Mesenchymal stem cell (in vitro differentiated cells and primary cell): ENCODE results near the gene SHH.

Source experiments
- DNase-seq: peaks from one replicate; pipeline ENCODE4 v3.0.0-alpha.2; 2013
- H2AFZ ChIP-seq: one replicate; pipeline ENCODE4 v1.6.1; 2013; ENCODE audit warnings: low read depth, mild to moderate bottlenecking, control low read depth, inconsistent platforms, low read length, moderate library complexity
- H2AK5ac ChIP-seq: 2 replicates; pipeline ENCODE4 v1.6.1; 2013; ENCODE audit warnings: low read length, moderate library complexity, mild to moderate bottlenecking, inconsistent platforms; ENCODE audit not compliant: severe bottlenecking
- H2BK120ac ChIP-seq: one replicate; pipeline ENCODE4 v1.6.1; 2013; ENCODE audit warnings: low read depth, mild to moderate bottlenecking, inconsistent platforms, low read length, moderate library complexity
- H2BK12ac ChIP-seq, 2 experiments: one replicate each; pipeline ENCODE4 v1.6.1; 2013; ENCODE audit warnings: inconsistent platforms in 2 of 2, low read length in 2 of 2, mild to moderate bottlenecking in 2 of 2, moderate library complexity in 2 of 2, control low read depth in 1 of 2
- H2BK15ac ChIP-seq: one replicate; pipeline ENCODE4 v1.6.1; 2013; ENCODE audit warnings: mild to moderate bottlenecking, low read depth, inconsistent platforms; ENCODE audit not compliant: poor library complexity, severe bottlenecking
- H2BK5ac ChIP-seq: 2 replicates; pipeline ENCODE4 v1.6.1; 2013; ENCODE audit warnings: low read depth, mild to moderate bottlenecking, low read length, control low read depth, inconsistent platforms; ENCODE audit not compliant: poor library complexity, severe bottlenecking
- H3K14ac ChIP-seq, 2 experiments: one replicate each; pipeline ENCODE4 v1.6.1; 2013; ENCODE audit warnings: inconsistent platforms in 2 of 2, low read length in 2 of 2, control low read depth in 1 of 2, mild to moderate bottlenecking in 1 of 2, moderate library complexity in 1 of 2
- H3K18ac ChIP-seq, 2 experiments: one replicate each; pipeline ENCODE4 v1.6.1; 2013; ENCODE audit warnings: inconsistent platforms in 2 of 2, low read length in 2 of 2, control low read depth in 1 of 2, low read depth in 1 of 2, mild to moderate bottlenecking in 1 of 2
- H3K23ac ChIP-seq, 2 experiments: one replicate each; pipeline ENCODE4 v1.6.1; 2013; ENCODE audit warnings: inconsistent platforms in 2 of 2, low read length in 2 of 2, mild to moderate bottlenecking in 2 of 2, moderate library complexity in 2 of 2, control low read depth in 1 of 2
- H3K27ac ChIP-seq: 2 replicates; pipeline ENCODE4 v1.5.1; 2013; ENCODE audit warnings: mild to moderate bottlenecking, moderate library complexity, low read length, control low read depth, inconsistent platforms; ENCODE audit not compliant: poor library complexity, severe bottlenecking
- H3K27me3 ChIP-seq, 2 experiments: 2 replicates each; pipeline versions ENCODE4 v1.6.1 to v1.7.0; 2013; ENCODE audit warnings: low read length in 2 of 2, mild to moderate bottlenecking in 2 of 2, moderate library complexity in 2 of 2, control low read depth in 1 of 2, inconsistent platforms in 1 of 2; ENCODE audit not compliant: control insufficient read depth in 1 of 2, insufficient read depth in 1 of 2
- H3K36me3 ChIP-seq, 2 experiments: 2 replicates each; pipeline versions ENCODE4 v1.6.1 to v1.7.0; 2013; ENCODE audit warnings: low read length in 2 of 2, control low read depth in 1 of 2, inconsistent platforms in 1 of 2, low read depth in 1 of 2, mild to moderate bottlenecking in 1 of 2; ENCODE audit not compliant: insufficient read depth in 2 of 2, control insufficient read depth in 1 of 2
- H3K4ac ChIP-seq, 2 experiments: one replicate each; pipeline ENCODE4 v1.6.1; 2013; ENCODE audit warnings: inconsistent platforms in 2 of 2, low read length in 2 of 2, mild to moderate bottlenecking in 2 of 2, moderate library complexity in 2 of 2, control low read depth in 1 of 2, low read depth in 1 of 2
- H3K4me1 ChIP-seq: 2 replicates; pipeline ENCODE4 v1.6.1; 2013; ENCODE audit warnings: low read depth, low read length, control low read depth; ENCODE audit not compliant: control insufficient read depth, insufficient read depth
- H3K4me2 ChIP-seq: 2 replicates; pipeline ENCODE4 v1.6.1; 2013; ENCODE audit warnings: low read length, mild to moderate bottlenecking, inconsistent platforms; ENCODE audit not compliant: poor library complexity, severe bottlenecking
- H3K4me3 ChIP-seq, 2 experiments: 2 replicates each; pipeline versions ENCODE4 v1.5.1 to v1.7.0; 2013; ENCODE audit warnings: low read length in 2 of 2, mild to moderate bottlenecking in 2 of 2, control low read depth in 1 of 2, low read depth in 1 of 2; ENCODE audit not compliant: insufficient read depth in 1 of 2
- H3K79me1 ChIP-seq: replicated peaks from 2 replicates; pipeline ENCODE4 v1.6.1; 2013; ENCODE audit warnings: mild to moderate bottlenecking, control low read depth, low read length, inconsistent platforms; ENCODE audit not compliant: poor library complexity, severe bottlenecking
- H3K9ac ChIP-seq: 2 replicates; pipeline ENCODE4 v1.7.0; 2013; ENCODE audit warnings: mild to moderate bottlenecking, low read length, moderate library complexity
- H3K9me3 ChIP-seq: 2 replicates; pipeline ENCODE4 v1.7.0; 2013; ENCODE audit warnings: mild to moderate bottlenecking, low read length; ENCODE audit not compliant: control insufficient read depth
- H4K8ac ChIP-seq: one replicate; pipeline ENCODE4 v1.6.1; 2013; ENCODE audit warnings: inconsistent platforms, mild to moderate bottlenecking, low read length, moderate library complexity
- H4K91ac ChIP-seq: one replicate; pipeline ENCODE4 v1.6.1; 2013; ENCODE audit warnings: mild to moderate bottlenecking, low read length, inconsistent platforms
- WGBS: methylation state at CpG from one replicate; pipeline ENCODE4 v1.1.7; 2013; ENCODE audit warnings: mixed read lengths; 5-methylcytosine and 5-hydroxymethylcytosine counted together

SHH gene

GRCh38 chr7:155775691-155776090, 36.6 kb downstream of the SHH start:
- no peak overlapping the region for H3K4me3 ChIP-seq
- H2BK12ac ChIP-seq: no peak overlapping the region
- no peak overlapping the region for H3K14ac ChIP-seq
- no peak overlapping the region for H3K23ac ChIP-seq
- peaks cover 56% of the 10 kb centered on the region for H3K79me1 ChIP-seq
- no peaks in the 10 kb centered on the region for H3K9me3 ChIP-seq
- no peaks in the 10 kb centered on the region for H3K27me3 ChIP-seq
- H3K27ac ChIP-seq: no peak overlapping the region
- no peak for DNase-seq
- peaks cover 51 to 88% of the 10 kb centered on the region in 2 experiments for H3K36me3 ChIP-seq
- H2BK15ac ChIP-seq: no peak overlapping the region
- no peak overlapping the region for H3K9ac ChIP-seq
- peak overlapping the region; percentile 36 for H4K8ac ChIP-seq
- no peak overlapping the region for H2BK120ac ChIP-seq
- H2AK5ac ChIP-seq: no peak overlapping the region
- no peak overlapping the region for H3K4me2 ChIP-seq
- H4K91ac ChIP-seq: no peak overlapping the region
- H3K4ac ChIP-seq: no peak overlapping the region
- peaks cover 14% of the 10 kb centered on the region for H3K4me1 ChIP-seq
- WGBS: 96% methylated on average over 7 of the region's 7 CpGs
- no peak overlapping the region for H2BK5ac ChIP-seq
- H3K18ac ChIP-seq: no peak overlapping the region
- H2AFZ ChIP-seq: no peak overlapping the region

DNA sequence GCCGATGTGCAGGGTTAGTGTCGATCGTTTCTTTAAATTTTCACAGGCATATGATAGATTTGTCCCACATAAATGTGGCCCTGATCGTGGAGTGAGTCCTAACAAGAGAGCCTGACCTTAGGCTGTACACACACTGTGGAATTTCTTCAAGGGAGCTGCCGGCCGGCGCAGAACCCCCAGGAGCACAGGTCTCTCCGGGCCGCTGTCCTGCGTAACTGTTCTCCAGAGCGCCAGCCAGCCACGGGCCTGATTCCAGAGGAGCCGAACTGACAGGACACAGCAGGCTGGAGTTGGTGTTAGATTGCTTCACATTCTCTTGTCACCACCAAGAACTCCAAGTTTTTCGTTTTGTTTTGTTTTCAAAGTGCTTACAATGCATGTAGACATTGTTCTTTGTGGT, 37.3 kb downstream of the SHH start:
- Histone ChIP-seq H3K9me3 (no peaks in the 10 kb centered on the region), H3K4me3 (no peak overlapping the region), H4K91ac (no peak overlapping the region), H3K36me3 (peaks cover 47 to 88% of the 10 kb centered on the region in 2 experiments), H3K14ac (no peak overlapping the region), H3K4ac (no peak overlapping the region), H3K27me3 (no peaks in the 10 kb centered on the region), H3K79me1 (peaks cover 50% of the 10 kb centered on the region), H3K9ac (no peak overlapping the region), H3K23ac (no peak overlapping the region), H2BK15ac (no peak overlapping the region), H3K4me1 (peaks cover 19% of the 10 kb centered on the region), H2AK5ac (no peak overlapping the region), H3K4me2 (no peak overlapping the region), H3K18ac (no peak overlapping the region), H4K8ac (no peak overlapping the region), H3K27ac (no peak overlapping the region), H2AFZ (no peak overlapping the region), H2BK120ac (no peak overlapping the region), H2BK12ac (no peak overlapping the region), H2BK5ac (no peak overlapping the region)
- no peak for DNase-seq
- 97% methylated on average over 14 of the region's 14 CpGs for WGBS

DNA sequence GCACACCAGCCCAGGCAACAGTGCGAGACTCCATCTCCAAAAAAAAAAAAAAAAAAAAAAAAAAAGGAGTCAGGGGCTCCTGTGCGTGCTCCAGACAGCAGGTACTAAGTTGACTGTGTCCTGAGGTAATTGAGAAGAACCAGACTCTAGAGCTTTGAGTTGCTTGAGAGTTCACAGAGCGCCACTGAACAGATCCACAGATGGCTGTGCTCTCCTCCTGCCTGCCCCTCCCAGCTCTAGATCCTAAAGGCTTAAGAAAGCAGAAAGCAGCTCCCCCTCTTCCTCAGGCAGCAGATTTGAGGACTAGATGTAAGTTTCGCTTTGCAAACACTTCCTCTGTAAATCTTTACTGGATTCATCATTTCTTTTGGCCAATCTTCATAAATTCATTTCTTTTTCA, 38.7 kb downstream of the SHH start:
- Histone ChIP-seq H3K9me3 (no peaks in the 10 kb centered on the region), H3K4ac (no peak overlapping the region), H3K9ac (no peak overlapping the region), H3K4me1 (peaks cover 25% of the 10 kb centered on the region), H3K27me3 (no peaks in the 10 kb centered on the region), H2AK5ac (no peak overlapping the region), H3K79me1 (peaks cover 43% of the 10 kb centered on the region), H3K27ac (no peak overlapping the region), H2BK15ac (no peak overlapping the region), H2BK5ac (no peak overlapping the region), H3K23ac (no peak overlapping the region), H4K91ac (no peak overlapping the region), H4K8ac (no peak overlapping the region), H2BK12ac (no peak overlapping the region), H3K14ac (no peak overlapping the region), H3K4me3 (no peak overlapping the region), H2BK120ac (no peak overlapping the region), H2AFZ (no peak overlapping the region), H3K18ac (no peak overlapping the region), H3K36me3 (peaks cover 40 to 89% of the 10 kb centered on the region in 2 experiments), H3K4me2 (no peak overlapping the region)
- WGBS: 97% methylated on average over 3 of the region's 4 CpGs
- no peak for DNase-seq

GRCh38 chr7:155770241-155770640, 42.0 kb downstream of the SHH start:
- Histone ChIP-seq H3K18ac (no peak overlapping the region), H3K4me2 (peak overlapping the region; percentile 69), H3K14ac (no peak overlapping the region), H3K79me1 (peaks cover 36% of the 10 kb centered on the region), H4K91ac (no peak overlapping the region), H3K27ac (peak overlapping the region; percentile 100), H2AFZ (no peak overlapping the region), H2AK5ac (peak overlapping the region; percentile 88), H3K4ac (no peak overlapping the region), H2BK120ac (no peak overlapping the region), H3K4me1 (peaks cover 31% of the 10 kb centered on the region), H3K9ac (peak overlapping the region; percentile 37), H2BK5ac (peak overlapping the region; percentile 92), H3K27me3 (no peaks in the 10 kb centered on the region), H4K8ac (no peak overlapping the region), H3K36me3 (peaks cover 36 to 87% of the 10 kb centered on the region in 2 experiments), H3K23ac (no peak overlapping the region), H3K9me3 (no peaks in the 10 kb centered on the region), H2BK12ac (no peak overlapping the region), H3K4me3 (no peak overlapping the region), H2BK15ac (peak overlapping the region; percentile 4)
- 95% methylated on average over 6 of the region's 6 CpGs for WGBS
- DNase-seq: no peak
